ENCODE measurements around the gene MAP2K3. TPM values are rescaled to one million over a fixed set of nuclear protein-coding genes. Genes with fewer than 3 reads are reported as not detected.

Gene MAP2K3
- polyA plus RNA-seq, 1 donor from 2014 or later = 5.3 TPM

DNA sequence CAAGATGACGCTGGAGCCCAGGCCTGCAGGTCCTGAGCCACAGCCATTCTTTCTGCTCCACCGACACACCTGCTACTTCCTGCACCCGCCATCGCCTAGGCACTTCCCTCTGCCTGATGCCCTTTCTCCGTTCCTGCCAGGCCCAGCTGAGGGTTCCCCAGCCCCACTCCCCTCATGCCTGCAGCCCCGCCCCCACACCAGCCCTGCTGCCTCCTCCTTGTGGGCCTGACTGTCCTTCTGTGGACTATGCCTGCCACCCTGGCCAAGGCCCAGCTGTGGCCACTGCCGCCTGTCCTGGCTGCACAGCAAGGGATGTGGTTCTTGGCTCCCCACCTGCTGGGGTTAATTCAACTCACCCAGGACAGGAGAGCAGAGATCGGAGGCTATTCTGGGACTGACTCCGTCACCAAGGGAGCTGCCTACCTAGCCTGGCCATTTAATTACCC lies 38.8 kb upstream of the MAP2K3 start:
- Histone ChIP-seq H3K79me2 (replicated peaks; ENCODE audit: insufficient read depth, low read length) (no peaks in the 10 kb centered on the region), H2AFZ (ENCODE audit: low read depth, low read length) (no peak overlapping the region), H3K4me2 (ENCODE audit: low read length) (no peak overlapping the region), H4K20me1 (ENCODE audit: insufficient read depth) (no peaks in the 10 kb centered on the region), H3K9me2 (ENCODE audit: insufficient read depth, low read length) (no peaks in the 10 kb centered on the region), H3K9me3 (ENCODE audit: low read length) (no peaks in the 10 kb centered on the region), H3K9ac (ENCODE audit: low read length) (no peak overlapping the region), H3F3A (ENCODE audit: insufficient read depth, low read length, poor library complexity, severe bottlenecking) (no peaks in the 10 kb centered on the region), H3K4me3 (ENCODE audit: low read length) (no peak overlapping the region), H3K27ac (ENCODE audit: low read length) (no peak overlapping the region), H3K36me3 (ENCODE audit: insufficient read depth, low read length) (no peaks in the 10 kb centered on the region), H3K27me3 (ENCODE audit: insufficient read depth, low read depth, low read length) (no peaks in the 10 kb centered on the region)
- TF ChIP-seq SMC3 (conservative IDR thresholded peaks at IDR 0.05; ENCODE audit: poor library complexity) = no peak
- no peak for TF ChIP-seq EP300 (conservative IDR thresholded peaks at IDR 0.05; ENCODE audit: poor library complexity, severe bottlenecking)
- TF ChIP-seq, protein P1, sequence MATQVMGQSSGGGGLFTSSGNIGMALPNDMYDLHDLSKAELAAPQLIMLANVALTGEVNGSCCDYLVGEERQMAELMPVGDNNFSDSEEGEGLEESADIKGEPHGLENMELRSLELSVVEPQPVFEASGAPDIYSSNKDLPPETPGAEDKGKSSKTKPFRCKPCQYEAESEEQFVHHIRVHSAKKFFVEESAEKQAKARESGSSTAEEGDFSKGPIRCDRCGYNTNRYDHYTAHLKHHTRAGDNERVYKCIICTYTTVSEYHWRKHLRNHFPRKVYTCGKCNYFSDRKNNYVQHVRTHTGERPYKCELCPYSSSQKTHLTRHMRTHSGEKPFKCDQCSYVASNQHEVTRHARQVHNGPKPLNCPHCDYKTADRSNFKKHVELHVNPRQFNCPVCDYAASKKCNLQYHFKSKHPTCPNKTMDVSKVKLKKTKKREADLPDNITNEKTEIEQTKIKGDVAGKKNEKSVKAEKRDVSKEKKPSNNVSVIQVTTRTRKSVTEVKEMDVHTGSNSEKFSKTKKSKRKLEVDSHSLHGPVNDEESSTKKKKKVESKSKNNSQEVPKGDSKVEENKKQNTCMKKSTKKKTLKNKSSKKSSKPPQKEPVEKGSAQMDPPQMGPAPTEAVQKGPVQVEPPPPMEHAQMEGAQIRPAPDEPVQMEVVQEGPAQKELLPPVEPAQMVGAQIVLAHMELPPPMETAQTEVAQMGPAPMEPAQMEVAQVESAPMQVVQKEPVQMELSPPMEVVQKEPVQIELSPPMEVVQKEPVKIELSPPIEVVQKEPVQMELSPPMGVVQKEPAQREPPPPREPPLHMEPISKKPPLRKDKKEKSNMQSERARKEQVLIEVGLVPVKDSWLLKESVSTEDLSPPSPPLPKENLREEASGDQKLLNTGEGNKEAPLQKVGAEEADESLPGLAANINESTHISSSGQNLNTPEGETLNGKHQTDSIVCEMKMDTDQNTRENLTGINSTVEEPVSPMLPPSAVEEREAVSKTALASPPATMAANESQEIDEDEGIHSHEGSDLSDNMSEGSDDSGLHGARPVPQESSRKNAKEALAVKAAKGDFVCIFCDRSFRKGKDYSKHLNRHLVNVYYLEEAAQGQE (IDR thresholded peaks at IDR 0.05; ENCODE audit: borderline replicate concordance) = no peak
- TF ChIP-seq RAD21 (conservative IDR thresholded peaks at IDR 0.05) = no peak
- TF ChIP-seq EZH2 (IDR thresholded peaks at IDR 0.05; ENCODE audit: borderline replicate concordance, insufficient read depth, low read length, poor library complexity, severe bottlenecking) = no peak
- TF ChIP-seq, protein P2, sequence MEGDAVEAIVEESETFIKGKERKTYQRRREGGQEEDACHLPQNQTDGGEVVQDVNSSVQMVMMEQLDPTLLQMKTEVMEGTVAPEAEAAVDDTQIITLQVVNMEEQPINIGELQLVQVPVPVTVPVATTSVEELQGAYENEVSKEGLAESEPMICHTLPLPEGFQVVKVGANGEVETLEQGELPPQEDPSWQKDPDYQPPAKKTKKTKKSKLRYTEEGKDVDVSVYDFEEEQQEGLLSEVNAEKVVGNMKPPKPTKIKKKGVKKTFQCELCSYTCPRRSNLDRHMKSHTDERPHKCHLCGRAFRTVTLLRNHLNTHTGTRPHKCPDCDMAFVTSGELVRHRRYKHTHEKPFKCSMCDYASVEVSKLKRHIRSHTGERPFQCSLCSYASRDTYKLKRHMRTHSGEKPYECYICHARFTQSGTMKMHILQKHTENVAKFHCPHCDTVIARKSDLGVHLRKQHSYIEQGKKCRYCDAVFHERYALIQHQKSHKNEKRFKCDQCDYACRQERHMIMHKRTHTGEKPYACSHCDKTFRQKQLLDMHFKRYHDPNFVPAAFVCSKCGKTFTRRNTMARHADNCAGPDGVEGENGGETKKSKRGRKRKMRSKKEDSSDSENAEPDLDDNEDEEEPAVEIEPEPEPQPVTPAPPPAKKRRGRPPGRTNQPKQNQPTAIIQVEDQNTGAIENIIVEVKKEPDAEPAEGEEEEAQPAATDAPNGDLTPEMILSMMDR (IDR thresholded peaks at IDR 0.05; ENCODE audit: poor library complexity, severe bottlenecking) = no peak
- TF ChIP-seq MXI1 (conservative IDR thresholded peaks at IDR 0.05; ENCODE audit: poor library complexity, severe bottlenecking) = no peak
- TF ChIP-seq TAF1 (IDR thresholded peaks at IDR 0.05; ENCODE audit: low read depth) = no peak

DNA sequence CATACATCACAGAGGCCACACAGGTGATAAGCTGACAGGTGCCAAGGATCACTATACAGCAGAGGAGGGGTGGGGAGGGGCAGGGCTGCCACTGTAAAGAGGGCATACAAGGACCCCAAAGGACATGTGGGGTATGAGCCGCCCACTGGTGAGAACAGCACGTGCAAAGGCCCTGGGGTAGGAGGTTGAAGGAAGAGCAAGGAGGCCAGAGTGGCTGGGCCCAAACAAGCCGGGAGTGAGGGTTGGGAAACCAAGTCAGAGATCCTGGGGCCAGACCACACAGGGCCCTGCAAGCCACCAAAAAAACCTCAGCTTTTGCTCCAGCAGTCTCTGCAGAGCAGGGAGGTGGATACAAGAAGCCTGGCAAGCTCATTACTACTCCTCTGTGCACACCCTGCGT lies 37.8 kb upstream of the MAP2K3 start:
- Histone ChIP-seq H3F3A (ENCODE audit: insufficient read depth, low read length, poor library complexity, severe bottlenecking) (no peaks in the 10 kb centered on the region), H2AFZ (ENCODE audit: low read depth, low read length) (no peak overlapping the region), H3K4me2 (ENCODE audit: low read length) (no peak overlapping the region), H3K9me3 (ENCODE audit: low read length) (no peaks in the 10 kb centered on the region), H3K9ac (ENCODE audit: low read length) (no peak overlapping the region), H3K27me3 (ENCODE audit: insufficient read depth, low read depth, low read length) (no peaks in the 10 kb centered on the region), H4K20me1 (ENCODE audit: insufficient read depth) (no peaks in the 10 kb centered on the region), H3K9me2 (ENCODE audit: insufficient read depth, low read length) (no peaks in the 10 kb centered on the region), H3K4me3 (ENCODE audit: low read length) (no peak overlapping the region), H3K27ac (ENCODE audit: low read length) (no peak overlapping the region), H3K79me2 (replicated peaks; ENCODE audit: insufficient read depth, low read length) (peaks cover 1% of the 10 kb centered on the region), H3K36me3 (ENCODE audit: insufficient read depth, low read length) (no peaks in the 10 kb centered on the region)
- TF ChIP-seq EZH2 (IDR thresholded peaks at IDR 0.05; ENCODE audit: borderline replicate concordance, insufficient read depth, low read length, poor library complexity, severe bottlenecking) = no peak
- no peak for TF ChIP-seq TAF1 (IDR thresholded peaks at IDR 0.05; ENCODE audit: low read depth)
- TF ChIP-seq POLR2AphosphoS5 (IDR thresholded peaks at IDR 0.05) = no peak
- no peak for TF ChIP-seq EP300 (conservative IDR thresholded peaks at IDR 0.05; ENCODE audit: poor library complexity, severe bottlenecking)

All from neural cell (in vitro differentiated cells).